GM19328 (cell line): ENCODE measurements around the gene ASB1.

Experiments
- ATAC-seq: cut with Tn5 transposase; IDR thresholded peaks from one replicate; pipeline ENCODE4 v1.9.1; 2021; ENCODE audit warnings: mild to moderate bottlenecking, moderate library complexity; ENCODE audit not compliant: unreplicated experiment

The ASB1 gene

DNA sequence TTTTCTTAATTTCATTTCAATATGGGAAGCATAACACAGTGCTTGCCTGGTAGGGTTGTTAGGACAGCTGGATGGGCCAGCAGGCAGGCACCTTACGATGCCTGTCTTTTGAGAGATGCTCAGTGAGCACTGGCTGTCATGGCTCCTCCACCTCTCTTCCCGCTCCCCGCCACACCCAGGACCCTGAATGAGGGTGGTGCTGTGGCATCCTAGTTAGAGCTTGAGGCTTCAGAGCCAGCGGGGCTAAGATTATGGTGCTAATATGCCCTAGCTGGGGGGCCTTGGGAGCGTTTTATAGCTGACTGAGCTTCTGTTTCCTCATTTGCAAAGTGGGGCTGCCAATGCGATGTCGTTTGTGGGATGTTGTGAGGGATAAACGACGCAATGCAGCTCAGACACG is 37.7 kb downstream of the ASB1 start:
- no peak for ATAC-seq

- ATAC-seq = no peak
These were observed 38.9 kb downstream of the ASB1 start for GRCh38 chr2:238465487-238466242.

DNA sequence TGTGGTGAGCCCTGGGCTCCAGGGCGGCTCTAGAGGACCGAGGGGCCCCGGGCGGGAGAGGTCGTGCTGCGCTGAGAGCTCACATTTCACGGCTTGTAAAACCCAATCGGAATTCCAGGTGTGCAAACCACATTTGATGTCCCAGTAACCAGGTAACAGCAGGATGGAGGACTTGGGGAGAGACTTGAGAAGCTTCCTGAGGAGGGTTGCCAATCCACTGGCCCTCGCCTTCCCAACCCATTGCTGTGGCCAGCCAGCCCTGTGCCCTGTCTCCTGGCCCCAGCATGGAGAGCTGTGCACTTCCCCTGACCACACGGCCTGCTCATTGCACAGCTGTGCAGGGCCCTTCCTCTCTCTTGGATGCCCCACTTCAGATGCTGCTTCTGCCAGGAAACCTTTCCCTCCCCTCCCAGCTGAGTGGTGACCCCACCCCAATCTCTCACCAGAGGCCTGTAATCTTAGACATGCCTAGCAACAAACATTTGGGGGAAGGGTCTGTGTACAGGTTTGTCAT is 39.6 kb downstream of the ASB1 start:
- no peak for ATAC-seq

DNA sequence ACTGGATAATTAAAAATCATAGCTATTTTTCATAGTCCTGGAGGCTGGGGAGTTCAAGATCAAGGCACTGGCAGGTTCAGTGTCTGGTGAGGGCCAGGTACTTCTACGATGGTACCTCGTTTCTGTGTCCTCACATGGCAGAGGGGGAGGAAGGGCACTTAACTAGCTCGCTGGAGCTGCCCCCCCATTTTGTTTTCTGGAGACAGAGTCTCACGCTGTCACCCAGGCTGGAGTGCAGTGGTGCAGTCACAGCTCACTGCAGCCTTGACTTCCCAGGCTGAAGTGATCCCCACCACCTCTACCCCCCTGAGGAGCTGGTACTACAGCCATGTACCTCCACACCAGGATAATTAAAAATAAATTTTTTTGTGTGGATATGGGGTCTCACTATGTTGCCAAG is 40.3 kb downstream of the ASB1 start:
- no peak for ATAC-seq

DNA sequence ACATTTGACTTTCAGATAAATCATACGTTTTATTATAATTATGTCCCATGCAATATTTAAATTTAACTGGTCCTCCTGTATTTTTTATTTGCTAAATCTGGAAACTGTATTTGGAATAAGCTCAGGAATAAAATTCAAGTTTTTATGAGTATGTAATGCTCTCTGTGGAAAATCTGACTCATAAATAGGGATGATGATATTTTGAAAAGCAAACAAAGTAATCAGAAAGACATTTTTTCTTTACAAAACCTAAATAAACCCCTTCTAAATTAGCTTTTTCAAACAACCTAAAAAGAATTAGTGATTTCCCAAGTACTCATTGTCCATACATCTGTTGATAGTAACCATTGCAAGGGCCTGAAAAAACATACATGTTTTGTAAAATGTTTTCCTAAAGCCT is 41.1 kb downstream of the ASB1 start:
- no peak for ATAC-seq

DNA sequence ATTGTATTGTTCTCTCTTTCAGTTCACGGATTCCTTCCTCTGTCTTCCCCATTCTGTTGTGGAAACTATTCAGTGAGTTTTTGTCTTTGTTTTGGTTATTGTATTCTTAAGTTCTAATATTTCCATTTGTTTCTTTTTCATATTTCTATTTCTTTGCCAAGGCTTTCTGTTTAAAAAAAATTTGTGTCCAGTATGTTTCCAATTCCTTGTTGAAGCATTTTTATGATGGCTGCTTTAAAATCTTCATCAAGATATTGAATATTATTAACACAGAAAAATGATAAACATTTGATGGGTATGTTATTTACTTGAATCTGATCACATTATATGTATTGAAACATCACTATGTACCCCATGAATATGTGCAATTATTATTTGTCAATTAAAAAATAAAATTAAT is 42.4 kb downstream of the ASB1 start:
- no peak for ATAC-seq

DNA sequence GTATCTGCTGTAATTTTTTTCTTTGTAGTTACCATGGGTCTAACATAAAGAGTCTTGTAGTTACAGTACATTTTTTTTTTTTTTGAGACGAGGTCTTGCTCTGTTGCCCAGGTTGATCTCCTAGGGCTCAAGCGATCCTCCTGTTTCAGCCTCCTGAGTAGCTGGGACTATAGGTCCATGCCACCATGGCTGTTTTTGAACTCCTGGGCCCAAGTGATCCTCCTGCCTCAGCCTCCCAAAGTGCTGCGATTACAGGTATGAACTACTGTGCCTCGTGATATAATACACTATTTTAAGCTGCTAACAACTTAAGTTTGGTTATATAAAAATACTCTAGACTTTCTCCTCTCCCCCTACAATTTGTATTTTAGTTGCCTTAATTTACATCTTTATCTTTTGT is 46.3 kb downstream of the ASB1 start:
- no peak for ATAC-seq

GRCh38 chr2:238473523-238473922 is 46.8 kb downstream of the ASB1 start:
- no peak for ATAC-seq

GRCh38 chr2:238475034-238475433 is 48.3 kb downstream of the ASB1 start:
- no peak for ATAC-seq

- no peak for ATAC-seq
These were observed 48.8 kb downstream of the ASB1 start for GRCh38 chr2:238475566-238475965.

GRCh38 chr2:238476258-238476657 is 49.5 kb downstream of the ASB1 start:
- ATAC-seq = no peak

DNA sequence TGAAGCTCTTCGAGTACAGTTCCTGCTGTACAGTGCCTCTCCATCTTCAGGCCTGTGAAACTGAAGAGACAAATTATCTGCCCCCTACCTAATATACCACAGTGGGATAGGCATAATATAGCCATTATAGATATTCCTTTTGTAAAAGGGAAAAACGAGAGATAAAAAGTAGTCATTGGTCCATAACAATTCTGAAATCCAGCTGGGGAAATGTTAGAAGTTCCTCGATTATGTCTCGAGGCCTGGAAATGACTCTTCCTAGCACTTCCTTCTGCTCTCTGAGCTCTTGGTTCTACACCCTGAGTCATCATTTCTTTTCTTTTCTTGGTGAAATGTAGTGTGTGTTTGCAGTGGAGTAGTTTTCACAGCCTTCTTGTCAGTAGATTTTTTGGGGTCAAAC is 51.5 kb downstream of the ASB1 start:
- no peak for ATAC-seq

- ATAC-seq = no peak
These were observed 53.1 kb downstream of the ASB1 start for GRCh38 chr2:238479847-238480246.

GRCh38 chr2:238483021-238483420 is 56.3 kb downstream of the ASB1 start:
- ATAC-seq = no peak

- no peak for ATAC-seq
These were observed 56.9 kb downstream of the ASB1 start for GRCh38 chr2:238483656-238484055.

DNA sequence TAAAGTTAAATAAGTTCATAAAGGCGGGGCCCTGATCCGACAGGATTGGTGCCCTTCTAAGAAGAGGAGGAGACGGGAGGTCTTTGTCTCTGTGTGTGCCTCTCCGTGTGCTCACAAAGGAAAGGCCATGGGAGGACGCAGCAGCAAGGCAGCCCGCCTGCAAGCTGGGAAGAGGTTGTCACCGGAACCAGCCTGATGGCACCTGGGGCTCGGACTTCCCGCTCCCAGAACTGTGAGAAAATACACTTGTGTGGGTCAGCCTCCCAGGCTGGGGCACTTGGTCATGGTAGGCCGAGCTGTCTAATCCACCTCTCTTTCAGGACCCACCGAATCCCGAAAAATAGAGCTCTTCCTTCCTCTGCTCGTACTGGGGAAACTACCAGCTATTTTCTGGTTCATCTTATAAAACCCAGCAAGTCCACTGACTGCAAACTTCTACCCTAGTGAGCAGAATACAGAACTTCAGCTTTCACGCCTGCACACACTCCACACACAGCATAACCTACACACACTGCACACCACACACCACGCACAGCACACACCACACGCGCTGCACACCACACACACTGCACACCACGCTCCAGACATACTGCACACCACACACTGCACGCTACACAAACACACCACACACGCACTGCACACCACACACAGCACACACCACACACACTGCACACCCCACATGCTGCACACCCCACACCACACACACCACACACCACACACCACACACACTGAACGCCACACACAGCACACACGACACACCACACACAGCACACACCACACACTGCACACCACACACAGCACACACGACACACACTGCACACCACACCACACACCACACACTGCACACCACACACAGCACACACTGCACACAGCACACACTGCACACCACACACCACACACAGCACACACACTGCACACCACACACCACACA is 58.1 kb downstream of the ASB1 start:
- no peak for ATAC-seq

DNA sequence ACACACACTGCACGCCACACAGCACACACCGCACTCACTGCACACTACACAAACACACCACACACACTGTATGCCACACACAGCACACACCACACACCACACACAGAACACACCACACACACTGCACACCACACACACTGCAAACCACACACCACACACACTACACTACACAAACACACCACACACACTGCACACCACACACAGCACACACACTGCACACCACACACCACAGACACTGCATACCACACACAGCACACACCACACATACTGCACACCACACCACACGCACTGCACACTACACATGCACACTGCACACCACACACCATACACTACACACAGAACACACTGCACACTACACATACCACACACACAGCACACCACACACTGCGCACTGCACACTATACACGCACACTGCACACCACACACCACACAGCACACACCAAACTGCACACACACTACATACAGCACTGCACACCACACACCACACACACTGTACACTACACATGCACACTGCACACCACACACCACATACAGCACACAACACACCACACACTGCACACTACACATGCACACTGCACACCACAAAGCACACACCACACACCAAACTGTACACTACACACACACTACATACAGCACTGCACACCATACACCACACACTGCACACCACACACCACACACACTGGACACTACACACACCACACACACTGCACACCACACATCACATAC is 59.6 kb downstream of the ASB1 start:
- no peak for ATAC-seq

- ATAC-seq = no peak
These were observed 60.4 kb downstream of the ASB1 start for GRCh38 chr2:238487134-238487533.

DNA sequence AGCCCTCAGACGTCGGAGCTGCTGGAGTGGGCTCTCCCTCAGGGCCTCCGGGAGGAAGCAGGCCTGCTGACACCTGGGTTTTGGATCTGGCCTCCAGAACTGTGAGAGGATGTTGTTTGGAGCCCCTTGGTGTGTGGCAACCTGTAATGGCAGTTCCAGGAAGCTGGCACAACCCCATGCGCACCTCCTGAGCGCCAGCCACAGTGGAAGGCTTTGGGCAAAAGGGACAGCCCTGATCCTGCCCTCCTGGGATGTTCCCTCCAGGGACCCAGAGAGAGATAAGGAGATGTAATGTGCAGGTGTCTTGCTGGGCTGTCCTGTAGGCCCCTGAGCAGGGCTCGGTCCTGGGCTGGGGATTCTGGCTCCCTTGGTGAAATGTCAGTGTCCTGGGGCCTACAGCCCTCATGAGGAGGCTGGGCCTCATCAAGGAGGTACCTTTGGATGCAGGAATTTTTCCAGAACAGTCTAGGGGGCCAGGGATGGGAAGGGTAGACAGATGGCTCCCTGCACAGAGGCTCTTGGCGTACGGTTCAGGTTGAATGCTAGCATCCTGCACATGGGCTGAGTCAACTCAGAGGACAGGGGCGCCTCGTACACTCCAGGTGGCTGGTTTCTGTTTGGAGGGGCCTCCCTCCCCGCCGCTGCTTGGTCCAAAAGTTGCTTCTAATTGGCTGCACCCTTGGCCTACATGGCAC is 61.1 kb downstream of the ASB1 start:
- ATAC-seq = no peak

GRCh38 chr2:238488347-238488826 is 61.7 kb downstream of the ASB1 start:
- no peak for ATAC-seq

GRCh38 chr2:238489431-238489830 is 62.7 kb downstream of the ASB1 start:
- ATAC-seq = no peak
